Adipose tissue (tissue), 3 donors: ENCODE results near the gene SOD3. TPM values are rescaled to one million over a fixed set of nuclear protein-coding genes. Genes with fewer than 3 reads are reported as not detected.

Experiments
- H3K27ac ChIP-seq: one replicate; pipeline ENCODE4 v1.5.1; 2013; ENCODE audit warnings: low read depth, low read length
- WGBS, 3 donors: extraction: QIAGEN DNeasy Blood & Tissue Kit; methylation state at CpG; one replicate each; pipeline ENCODE4 v1.1.7; 2013; 5-methylcytosine and 5-hydroxymethylcytosine counted together
- polyA plus RNA-seq, 3 donors: library from polyadenylated mRNA; stranded (reverse); fragments of 200-250 nt; gene quantifications; one replicate each; pipeline ENCODE4 v1.2.3, GENCODE V29; 2013
- donor health status: healthy with polysubstance abuse.
- donor health status: Bipolar disorder and iron deficiency.
- donor health status: healthy.

SOD3 gene
- polyA plus RNA-seq, 3 donors, result 31.2 to 117 (median 50.0) TPM

GRCh38 chr4:24798036-24798610 is 2.8 kb downstream of the SOD3 start:
- H3K27ac ChIP-seq, result no peak overlapping the region

GRCh38 chr4:24799196-24799543 is 3.8 kb downstream of the SOD3 start:
- H3K27ac ChIP-seq, result no peak overlapping the region
- WGBS, 3 donors, result 77 to 87% (median 78%) methylated on average over 13 of the region's 13 CpGs

More at GRCh38 chr4:24798036-24798610, 2.8 kb downstream of the SOD3 start:
- WGBS, 3 donors, result 66 to 73% (median 67%) methylated on average over 5 of the region's 5 CpGs

- 36 to 38% (median 37%) methylated on average over 89 to 103 of the region's 103 CpGs for WGBS, 3 donors
Measured at GRCh38 chr4:24799544-24800324, 4.4 kb downstream of the SOD3 start.

GRCh38 chr4:24800325-24800895 is 5.0 kb downstream of the SOD3 start:
- no peak overlapping the region for H3K27ac ChIP-seq
- WGBS, 3 donors, result 10 to 35% (median 14%) methylated on average over 25 of the region's 25 CpGs

More at GRCh38 chr4:24799544-24800324, 4.4 kb downstream of the SOD3 start:
- H3K27ac ChIP-seq, result no peak overlapping the region

- no peak overlapping the region for H3K27ac ChIP-seq
Measured at GRCh38 chr4:24801136-24801855, 5.9 kb downstream of the SOD3 start.

GRCh38 chr4:24802648-24803047 is 7.3 kb downstream of the SOD3 start:
- no peak overlapping the region for H3K27ac ChIP-seq
- WGBS, 3 donors, result 60 to 88% (median 88%) methylated on average over 6 of the region's 6 CpGs

More at GRCh38 chr4:24801136-24801855, 5.9 kb downstream of the SOD3 start:
- 67 to 69% (median 67%) methylated on average over 10 of the region's 10 CpGs for WGBS, 3 donors

GRCh38 chr4:24805067-24805466 is 9.7 kb downstream of the SOD3 start:
- WGBS, 3 donors, result 59 to 90% (median 84%) methylated on average over 5 of the region's 5 CpGs
- H3K27ac ChIP-seq, result no peak overlapping the region

GRCh38 chr4:24805566-24805965 is 10.2 kb downstream of the SOD3 start:
- 60 to 69% (median 61%) methylated on average over 6 of the region's 6 CpGs for WGBS, 3 donors
- H3K27ac ChIP-seq, result no peak overlapping the region

- WGBS, 3 donors, result 91 to 93% (median 91%) methylated on average over 11 of the region's 11 CpGs
Measured at GRCh38 chr4:24806206-24806990, 11.0 kb downstream of the SOD3 start.

GRCh38 chr4:24807611-24808010 is 12.2 kb downstream of the SOD3 start:
- H3K27ac ChIP-seq, result no peak overlapping the region
- WGBS, 3 donors, result 70 to 74% (median 73%) methylated on average over 5 of the region's 5 CpGs

More at GRCh38 chr4:24806206-24806990, 11.0 kb downstream of the SOD3 start:
- H3K27ac ChIP-seq, result no peak overlapping the region

- no peak overlapping the region for H3K27ac ChIP-seq
- WGBS, 3 donors, result 89 to 95% (median 92%) methylated on average over 14 of the region's 14 CpGs
Measured at GRCh38 chr4:24808261-24808660, 12.9 kb downstream of the SOD3 start.

GRCh38 chr4:24808955-24809354 is 13.6 kb downstream of the SOD3 start:
- WGBS, 3 donors, result 97% methylated on average over 6 of the region's 6 CpGs
- H3K27ac ChIP-seq, result no peak overlapping the region

- H3K27ac ChIP-seq, result no peak overlapping the region
- 87 to 93% (median 90%) methylated on average over 2 of the region's 2 CpGs for WGBS, 3 donors
Measured at GRCh38 chr4:24809376-24809775, 14.0 kb downstream of the SOD3 start.

GRCh38 chr4:24809815-24810405 is 14.5 kb downstream of the SOD3 start:
- no peak overlapping the region for H3K27ac ChIP-seq
- 94 to 96% (median 96%) methylated on average over 6 of the region's 6 CpGs for WGBS, 3 donors

- no peak overlapping the region for H3K27ac ChIP-seq
Measured at GRCh38 chr4:24810871-24811631, 15.7 kb downstream of the SOD3 start.

GRCh38 chr4:24813732-24814131 is 18.4 kb downstream of the SOD3 start:
- 90 to 98% (median 93%) methylated on average over 2 of the region's 2 CpGs for WGBS, 3 donors
- H3K27ac ChIP-seq, result no peak overlapping the region

More at GRCh38 chr4:24810871-24811631, 15.7 kb downstream of the SOD3 start:
- 93 to 95% (median 94%) methylated on average over 6 of the region's 6 CpGs for WGBS, 3 donors

- no peak overlapping the region for H3K27ac ChIP-seq
- WGBS, 3 donors, result 88 to 92% (median 89%) methylated on average over 18 of the region's 18 CpGs
Measured at GRCh38 chr4:24816797-24817196, 21.4 kb downstream of the SOD3 start.
